PC-3 (cell line): ENCODE measurements around the gene FRRS1. TPM values are rescaled to one million over a fixed set of nuclear protein-coding genes. Genes with fewer than 3 reads are reported as not detected.
A peak's percentile ranks its signal among the peaks of the same experiment; 100 is the strongest.

Experiments used
- ATAC-seq: fragments of 200-7000 bp; cut with Tn5 transposase; 2 replicates; pipeline ENCODE4 v1.9.1; 2020; ENCODE audit warnings: mild to moderate bottlenecking, moderate library complexity
- BruUV-seq: library from RNA; stranded (reverse); fragments of 400-500 nt; replicated peaks from 2 replicates; lab custom pipeline; 2021; lab: Mats Ljungman, UMichigan
- CTCF ChIA-PET: fragments of 300-600 bp; sonication (Branson Sonifier 250); formaldehyde crosslinking; loops from one replicate; lab custom pipeline; 2022; ENCODE audit warnings: antibody characterized with exemption; lab: Charles Lee
- POLR2A ChIA-PET: fragments of 300-600 bp; sonication (Branson Sonifier 250); formaldehyde crosslinking; loops from one replicate; lab custom pipeline; 2022; ENCODE audit warnings: antibody characterized with exemption; ENCODE audit not compliant: unreplicated experiment; lab: Charles Lee
- DNase-seq: peaks from one replicate; pipeline ENCODE4 v3.0.0-alpha.2; 2015
- H2AFZ ChIP-seq: fragments of 300-600 bp; sonication (generic); 2 replicates; pipeline ENCODE4 v1.6.0; 2016; ENCODE audit warnings: antibody characterized with exemption, low read length
- H3F3A ChIP-seq: fragments of 300-600 bp; sonication (generic); one replicate; pipeline ENCODE4 v1.6.0; 2017; ENCODE audit warnings: antibody characterized with exemption, low read length, control low read depth, mild to moderate bottlenecking; ENCODE audit not compliant: unreplicated experiment
- H3K27ac ChIP-seq: fragments of 300-600 bp; sonication (generic); 2 replicates; pipeline ENCODE4 v1.5.1; 2016; ENCODE audit warnings: mild to moderate bottlenecking, low read length
- H3K27me3 ChIP-seq: fragments of 300-600 bp; sonication (generic); 2 replicates; pipeline ENCODE4 v1.6.1; 2016; ENCODE audit warnings: low read length, mixed read lengths
- H3K36me3 ChIP-seq: fragments of 300-600 bp; sonication (generic); 2 replicates; pipeline ENCODE4 v1.6.1; 2016; ENCODE audit warnings: low read depth, mixed run types, low read length, mixed read lengths
- H3K4me1 ChIP-seq: fragments of 300-600 bp; sonication (generic); 2 replicates; pipeline ENCODE4 v1.5.1; 2016; ENCODE audit warnings: low read length; ENCODE audit not compliant: insufficient read depth
- H3K4me2 ChIP-seq: fragments of 300-600 bp; sonication (generic); 2 replicates; pipeline ENCODE4 v1.6.0; 2016; ENCODE audit warnings: low read length
- H3K4me3 ChIP-seq: fragments of 300-600 bp; sonication (generic); 2 replicates; pipeline ENCODE4 v1.5.1; 2016; ENCODE audit warnings: mild to moderate bottlenecking, low read length, mixed read lengths
- H3K79me2 ChIP-seq: fragments of 300-600 bp; sonication (generic); 2 replicates; pipeline ENCODE4 v1.6.1; 2017; ENCODE audit warnings: low read length, mixed read lengths
- H3K9ac ChIP-seq: fragments of 300-600 bp; sonication (generic); 2 replicates; pipeline ENCODE4 v1.6.0; 2016; ENCODE audit warnings: mild to moderate bottlenecking, low read length
- H3K9me2 ChIP-seq: fragments of 300-600 bp; sonication (generic); replicated peaks from 2 replicates; pipeline ENCODE4 v1.6.1; 2016; ENCODE audit warnings: mixed run types, low read length, mixed read lengths
- H3K9me3 ChIP-seq: fragments of 300-600 bp; sonication (generic); 2 replicates; pipeline ENCODE4 v1.6.1; 2016; ENCODE audit warnings: low read length, mixed read lengths
- H4K20me1 ChIP-seq: fragments of 300-600 bp; sonication (generic); 2 replicates; pipeline ENCODE4 v1.6.1; 2016; ENCODE audit warnings: low read length, mixed read lengths
- CTCF ChIP-seq: fragments of 300-600 bp; sonication (generic); conservative IDR thresholded peaks from 2 replicates; pipeline ENCODE4 v1.5.1; 2017; ENCODE audit warnings: antibody characterized with exemption, low read depth, mild to moderate bottlenecking, low read length
- EZH2 ChIP-seq: fragments of 300-600 bp; sonication (generic); IDR thresholded peaks from one replicate; pipeline ENCODE4 v1.6.1; 2017; ENCODE audit warnings: antibody characterized with exemption, mild to moderate bottlenecking, low read length; ENCODE audit not compliant: unreplicated experiment
- EZH2phosphoT487 ChIP-seq: fragments of 300-600 bp; sonication (generic); IDR thresholded peaks from 2 replicates; pipeline ENCODE4 v1.6.1; 2018; ENCODE audit warnings: mild to moderate bottlenecking, antibody characterized with exemption, low read length, borderline replicate concordance
- intact Hi-C: fragments of 100-400 bp; cut with micrococcal nuclease; formaldehyde crosslinking; loops from 2 replicates; pipeline ENCODE4 v1.9.0; 2023
- total RNA-seq: library from RNA; depleted of rRNA; stranded (reverse); fragments of >200 nt; gene quantifications from 2 replicates; pipeline ENCODE4 v1.2.3, GENCODE V29; 2014

Gene FRRS1
- total RNA-seq, 1 experiment from 2014 or later: 16.3 TPM

- Histone ChIP-seq H4K20me1 (no peaks in the 10 kb centered on the region), H3K4me1 (peaks cover 10% of the 10 kb centered on the region; the same call in 1 of the 2 replicates), H2AFZ (no peak overlapping the region), H3K4me2 (no peak overlapping the region), H3K27ac (no peak overlapping the region), H3K9ac (no peak overlapping the region), H3K27me3 (no peaks in the 10 kb centered on the region), H3K9me3 (no peaks in the 10 kb centered on the region), H3K4me3 (no peak overlapping the region), H3K9me2 (no peaks in the 10 kb centered on the region), H3K36me3 (no peaks in the 10 kb centered on the region), H3K79me2 (no peaks in the 10 kb centered on the region), H3F3A (no peaks in the 10 kb centered on the region)
- ChIA-PET POLR2A (interaction anchor here (0.6 kb wide), 1 partner anchor 555 kb away, joined by 3 read pairs; no protein-coding TSS in a partner anchor), CTCF (interaction anchor here (0.6 kb wide), 1 partner anchor 230 kb away, joined by 7 read pairs; no protein-coding TSS in a partner anchor)
- no TSS peak for BruUV-seq
- no peak for DNase-seq
- no peak for ATAC-seq
- intact Hi-C loops: no loop called here
- TF ChIP-seq CTCF: no peak
- TF ChIP-seq EZH2: no peak
- TF ChIP-seq EZH2phosphoT487: no peak
These were observed 45.3 kb upstream of the FRRS1 start for GRCh38 chr1:99811747-99812146.

DNA sequence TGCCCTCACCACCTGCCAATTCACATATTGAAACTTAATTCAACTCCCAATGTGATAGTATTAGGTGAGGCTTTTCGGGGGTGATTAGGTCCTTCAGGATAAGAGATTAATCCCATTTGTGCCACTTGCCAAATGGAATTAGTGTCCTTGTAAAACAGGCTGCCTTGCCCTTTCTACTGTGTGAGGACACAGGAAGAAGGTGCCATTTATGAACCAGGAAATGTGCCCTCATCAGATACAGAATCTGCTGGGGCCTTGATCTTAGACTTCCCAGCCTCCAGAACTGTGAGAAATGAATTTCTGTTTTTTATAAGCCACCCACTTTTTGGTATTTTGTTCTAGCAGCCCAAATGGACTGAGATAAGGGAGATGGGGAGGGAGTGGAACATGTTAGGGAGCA lies 44.6 kb upstream of the FRRS1 start:
- Histone ChIP-seq H3K79me2 (no peaks in the 10 kb centered on the region), H3K9me2 (no peaks in the 10 kb centered on the region), H3K9ac (no peak overlapping the region), H3K4me2 (no peak overlapping the region), H3K4me3 (no peak overlapping the region), H3K36me3 (no peaks in the 10 kb centered on the region), H3F3A (no peaks in the 10 kb centered on the region), H3K27me3 (no peaks in the 10 kb centered on the region), H3K4me1 (peaks cover 10% of the 10 kb centered on the region; the same call in 1 of the 2 replicates), H3K27ac (no peak overlapping the region), H4K20me1 (no peaks in the 10 kb centered on the region), H3K9me3 (no peaks in the 10 kb centered on the region), H2AFZ (no peak overlapping the region)
- TF ChIP-seq EZH2 (no peak), EZH2phosphoT487 (no peak), CTCF (no peak)
- no peak for ATAC-seq
- ChIA-PET POLR2A (no interaction called here), CTCF (no interaction called here)
- no peak for DNase-seq
- intact Hi-C loops: no loop called here
- BruUV-seq: no TSS peak

DNA sequence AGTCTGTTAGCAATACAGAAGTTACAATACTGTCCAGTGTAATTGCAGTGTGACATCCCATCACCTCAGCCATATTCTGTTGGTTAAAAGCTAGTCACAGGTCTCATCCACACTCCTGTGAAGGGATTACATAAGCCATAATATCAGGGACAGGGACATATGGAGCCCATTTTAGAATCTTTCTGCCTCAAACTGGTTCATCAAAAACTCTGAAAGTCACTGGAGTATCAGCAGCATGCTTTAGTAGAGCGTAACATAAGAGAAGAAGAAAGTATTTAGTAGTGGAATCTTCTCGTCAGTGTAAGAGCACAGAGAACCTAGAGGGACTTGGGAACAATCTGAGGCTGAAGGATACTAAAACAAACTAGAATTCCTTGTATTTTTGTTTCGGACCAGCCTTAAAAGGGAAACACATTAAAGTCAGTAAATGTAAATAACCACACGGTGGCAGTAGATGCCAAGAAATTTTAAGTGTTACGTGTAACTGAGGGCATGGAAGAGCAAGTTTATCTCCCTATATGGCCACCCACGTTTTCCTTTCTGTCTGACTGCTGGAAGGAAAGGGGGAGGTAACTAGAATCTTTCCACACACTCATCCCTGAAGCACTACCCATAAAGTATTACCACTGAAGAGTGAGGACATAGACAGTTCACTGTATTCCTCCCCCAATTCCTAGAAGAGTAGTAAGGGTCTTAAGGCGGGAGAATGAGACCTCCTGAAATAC lies 42.1 kb upstream of the FRRS1 start:
- DNase-seq (peak; percentile 93), ATAC-seq (peak; percentile 91)
- H3K9me3 ChIP-seq: no peaks in the 10 kb centered on the region
- H3K9me2 ChIP-seq: no peaks in the 10 kb centered on the region
- peaks cover 10% of the 10 kb centered on the region; the same call in 1 of the 2 replicates for H3K4me1 ChIP-seq
- peak overlapping the region; percentile 46 for H3K4me3 ChIP-seq
- peak overlapping the region; percentile 71 for H3K4me2 ChIP-seq
- BruUV-seq: no TSS peak
- TF ChIP-seq CTCF: peak; percentile 76
- TF ChIP-seq EZH2phosphoT487: no peak
- H3K36me3 ChIP-seq: no peaks in the 10 kb centered on the region
- ChIA-PET CTCF (no interaction called here), POLR2A (no interaction called here)
- intact Hi-C loops: loop anchor here (1.0 to 5.0 kb wide), 4 partner anchors 226 to 1059 kb away; partner anchors contain the start of genes SASS6 and TRMT13
- no peaks in the 10 kb centered on the region for H3K79me2 ChIP-seq
- no peak overlapping the region for H3K27ac ChIP-seq
- no peaks in the 10 kb centered on the region for H4K20me1 ChIP-seq
- peaks cover 24% of the 10 kb centered on the region for H3K27me3 ChIP-seq
- no peak overlapping the region for H3K9ac ChIP-seq
- H3F3A ChIP-seq: no peaks in the 10 kb centered on the region
- peak overlapping the region; percentile 89 for H2AFZ ChIP-seq
